HG03066 (cell line): ENCODE results near the gene ADAMTSL5.

ENCODE experiments used
- ATAC-seq: cut with Tn5 transposase; IDR thresholded peaks from one replicate; pipeline ENCODE4 v1.9.1; 2021; ENCODE audit warnings: low read depth; ENCODE audit not compliant: unreplicated experiment

Gene ADAMTSL5

DNA sequence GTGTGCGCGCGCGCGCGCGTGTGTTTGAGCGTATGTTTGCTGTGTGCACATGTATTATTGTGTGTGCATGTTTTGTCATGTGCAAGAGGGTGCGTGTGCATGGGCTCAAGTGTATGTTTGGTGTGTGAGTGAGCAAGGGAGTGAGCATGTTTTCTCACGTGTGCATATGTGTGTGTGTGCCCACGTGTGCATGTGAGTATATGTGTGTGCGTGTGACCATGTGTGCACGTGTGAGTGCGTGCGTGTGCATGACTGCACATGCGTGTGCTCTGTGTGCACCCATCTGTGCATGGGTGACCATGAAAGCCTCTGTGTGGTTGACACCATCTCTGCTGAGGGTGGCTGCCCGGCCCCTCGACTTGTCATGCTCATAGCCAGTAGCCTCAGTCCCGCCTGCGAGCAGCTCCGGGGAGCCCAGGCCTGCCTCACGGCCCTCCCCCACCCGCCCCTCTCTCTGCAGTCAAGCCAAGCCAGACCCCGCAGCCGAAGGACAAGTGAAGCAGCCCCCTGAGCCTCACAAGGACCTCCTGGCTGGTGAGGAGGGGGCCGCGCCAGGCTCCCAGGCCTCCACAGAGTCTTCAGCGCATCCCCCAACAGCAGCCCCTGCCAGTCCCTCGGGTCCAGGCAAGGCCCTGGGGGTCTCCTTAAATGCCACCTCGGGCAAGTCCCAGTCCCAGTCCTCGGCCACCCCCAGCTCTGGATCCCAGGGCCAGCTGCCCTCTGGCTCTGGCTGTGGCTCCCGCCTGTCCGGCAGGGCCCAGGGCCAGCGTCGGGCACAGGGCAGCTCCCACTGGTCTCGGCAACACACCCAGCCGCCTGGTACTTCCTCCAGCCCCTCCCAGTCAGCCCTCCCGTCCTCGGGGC, 15.9 kb downstream of the ADAMTSL5 start:
- no peak for ATAC-seq

DNA sequence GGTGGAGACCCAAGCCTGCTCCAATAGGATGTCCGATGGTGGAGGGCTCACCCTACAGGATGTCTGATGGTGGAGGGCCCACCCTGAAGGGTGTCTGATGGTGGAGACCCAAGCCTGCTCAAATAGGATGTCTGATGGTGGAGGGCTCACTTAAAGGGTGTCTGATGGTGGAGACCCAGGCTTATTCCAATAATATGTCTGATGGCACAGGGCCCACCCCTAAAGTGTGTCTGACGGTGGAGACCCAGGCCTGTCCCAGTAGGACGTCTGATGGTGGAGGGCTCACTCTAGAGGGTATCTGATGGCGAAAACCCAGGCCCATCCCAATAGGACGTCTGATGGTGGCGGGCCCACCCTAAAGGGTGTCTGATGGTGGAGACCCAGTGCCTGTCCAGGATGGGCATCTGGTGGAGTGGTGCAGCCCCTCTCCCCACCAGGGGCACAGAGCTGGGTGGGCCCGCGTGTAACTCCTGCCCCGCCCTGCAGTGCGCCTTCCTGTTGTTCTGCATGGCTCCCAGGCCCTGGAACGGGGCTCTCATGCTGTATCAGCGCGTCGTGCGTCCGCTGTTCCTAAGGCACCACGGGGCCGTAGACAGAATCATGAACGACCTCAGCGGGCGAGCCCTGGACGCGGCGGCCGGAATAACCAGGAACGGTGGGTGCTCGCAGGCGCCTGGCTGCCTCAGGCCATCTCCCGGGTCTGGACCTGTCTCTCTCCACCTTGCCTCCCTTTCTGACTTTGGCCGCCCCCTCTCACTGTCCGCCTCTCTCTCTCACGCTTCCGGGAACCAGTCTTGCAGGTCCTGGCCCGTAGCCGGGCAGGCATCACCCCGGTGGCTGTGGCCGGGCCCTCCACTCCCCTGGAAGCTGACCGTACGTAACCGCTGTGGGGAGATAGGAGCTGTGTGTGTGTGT, 16.8 kb downstream of the ADAMTSL5 start:
- ATAC-seq, result no peak

DNA sequence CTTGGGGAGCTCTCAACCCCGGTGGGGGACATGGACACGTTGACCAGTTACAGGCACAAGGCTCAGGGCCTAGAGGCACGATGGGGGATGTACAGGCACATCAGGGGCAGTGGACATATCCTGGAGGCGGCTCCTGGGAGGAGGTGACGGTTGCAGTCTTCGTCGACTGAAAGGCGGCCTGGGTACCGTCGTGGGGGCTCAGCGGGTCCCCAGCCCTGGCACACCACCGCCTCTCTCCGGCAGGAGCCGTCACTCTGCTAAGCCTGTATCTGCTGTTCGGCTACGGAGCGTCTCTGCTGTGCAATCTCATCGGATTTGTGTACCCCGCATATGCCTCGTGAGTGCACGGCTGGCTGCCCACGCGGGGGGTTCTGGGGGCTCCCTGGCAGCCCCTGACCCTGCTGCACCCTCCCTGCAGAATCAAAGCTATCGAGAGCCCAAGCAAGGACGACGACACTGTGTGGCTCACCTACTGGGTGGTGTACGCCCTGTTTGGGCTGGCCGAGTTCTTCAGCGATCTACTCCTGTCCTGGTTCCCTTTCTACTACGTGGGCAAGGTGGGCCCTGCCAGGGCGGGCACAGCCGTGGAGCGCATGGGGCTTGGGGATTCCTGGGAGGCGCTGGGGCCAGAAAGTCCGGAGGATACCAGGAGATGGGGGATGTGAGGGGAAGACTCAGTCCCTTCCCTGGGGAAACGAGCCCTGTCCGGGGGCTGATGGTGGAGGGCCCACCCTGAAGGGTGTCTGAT, 17.6 kb downstream of the ADAMTSL5 start:
- no peak for ATAC-seq

DNA sequence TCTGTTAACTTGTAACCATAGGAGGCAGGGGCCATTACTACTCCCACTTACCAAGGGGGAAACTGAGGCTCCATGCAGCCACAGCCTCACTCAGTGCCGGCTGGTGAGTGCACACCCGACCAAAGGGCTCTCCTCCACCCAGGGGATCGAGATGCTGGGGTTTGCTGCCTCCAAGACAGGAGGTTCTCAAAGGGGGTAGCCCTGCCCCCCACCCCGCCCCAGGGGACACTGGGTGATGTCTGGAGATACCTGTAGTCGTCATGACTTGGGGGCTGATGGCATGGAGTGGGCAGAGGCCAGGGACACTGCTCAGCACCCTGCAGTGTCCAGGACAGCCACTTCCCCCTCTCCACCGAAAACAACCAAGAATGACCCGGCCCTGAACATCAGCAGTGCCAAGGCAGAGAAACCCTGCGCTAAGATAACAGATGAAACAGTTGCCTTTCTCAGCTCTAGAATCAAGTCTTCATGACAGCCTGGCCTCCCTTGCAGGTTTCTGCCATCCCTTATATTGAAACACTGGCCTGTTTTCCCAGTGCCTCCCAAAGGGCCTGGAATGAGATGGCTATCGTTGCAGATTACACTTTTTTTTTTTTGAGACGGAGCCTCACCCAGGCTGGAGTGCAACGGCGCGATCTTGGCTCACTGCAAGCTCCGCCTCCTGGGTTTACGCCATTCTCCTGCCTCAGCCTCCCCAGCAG, 18.6 kb downstream of the ADAMTSL5 start:
- ATAC-seq, result no peak

- no peak for ATAC-seq
Measured at GRCh38 chr19:1492474-1493006, 20.3 kb downstream of the ADAMTSL5 start.

DNA sequence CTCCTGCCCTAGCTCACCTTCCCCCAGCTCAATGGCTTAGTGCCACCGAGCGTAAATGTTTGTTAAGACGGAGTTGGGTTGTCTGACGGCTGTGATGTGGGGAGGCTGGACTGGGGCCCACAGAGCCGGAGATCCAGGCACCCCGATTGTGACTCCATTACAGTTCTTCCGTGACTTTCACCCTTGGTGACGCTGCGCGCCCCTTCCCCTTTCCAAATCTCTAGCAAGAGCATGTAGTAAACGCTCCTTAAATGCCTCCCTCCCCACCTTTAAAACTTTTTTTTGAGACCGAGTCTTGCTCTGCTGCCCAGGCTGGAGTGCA, 21.0 kb downstream of the ADAMTSL5 start:
- no peak for ATAC-seq

DNA sequence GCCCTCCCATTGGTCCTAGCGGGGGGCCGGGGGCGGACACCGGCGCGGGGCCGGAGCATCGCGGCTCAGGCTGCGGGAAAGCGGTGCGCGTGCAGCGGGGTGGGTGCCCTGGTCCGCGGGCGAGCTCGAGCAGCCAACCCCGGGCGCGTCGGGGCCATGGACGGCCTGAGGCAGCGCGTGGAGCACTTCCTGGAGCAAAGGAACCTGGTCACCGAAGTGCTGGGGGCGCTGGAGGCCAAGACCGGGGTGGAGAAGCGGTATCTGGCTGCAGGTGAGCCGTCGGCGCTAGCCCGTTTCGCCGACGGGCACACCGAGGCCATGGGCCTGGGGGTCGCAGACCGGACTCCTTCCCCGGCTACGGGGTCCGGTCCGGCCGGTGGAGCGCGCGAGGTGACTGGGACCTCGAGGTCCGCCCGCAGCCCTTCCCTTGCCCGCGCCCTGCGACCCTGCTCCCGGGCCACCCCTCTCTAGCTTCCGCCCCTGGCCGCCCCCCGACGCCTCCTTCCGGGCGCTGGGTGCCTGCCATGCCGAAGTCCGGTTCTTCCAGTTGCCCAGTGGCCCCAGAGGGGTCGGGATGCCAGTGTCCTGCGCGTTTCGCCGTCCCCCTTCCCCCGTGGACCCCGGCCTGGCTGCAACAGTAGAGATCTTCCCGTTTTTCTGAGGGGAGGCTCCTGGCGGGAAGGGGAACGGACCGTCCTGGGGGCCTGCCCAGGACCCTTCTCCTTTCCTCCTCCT, 21.5 kb downstream of the ADAMTSL5 start, which contains the start of gene REEP6:
REEP6 (plus strand) TSS at position 68 of the 735 bp plus-strand sequence; CDS start at position 157, 89 bp downstream.
- no peak for ATAC-seq

GRCh38 chr19:1490311-1491113, 22.3 kb downstream of the ADAMTSL5 start, which contains the start of gene PCSK4:
PCSK4 (minus strand) TSS chr19:1490350; CDS start chr19:1490346, 4 bp downstream.
- ATAC-seq, result peak; percentile 84

GRCh38 chr19:1489463-1490310, 23.1 kb downstream of the ADAMTSL5 start:
- ATAC-seq, result no peak

DNA sequence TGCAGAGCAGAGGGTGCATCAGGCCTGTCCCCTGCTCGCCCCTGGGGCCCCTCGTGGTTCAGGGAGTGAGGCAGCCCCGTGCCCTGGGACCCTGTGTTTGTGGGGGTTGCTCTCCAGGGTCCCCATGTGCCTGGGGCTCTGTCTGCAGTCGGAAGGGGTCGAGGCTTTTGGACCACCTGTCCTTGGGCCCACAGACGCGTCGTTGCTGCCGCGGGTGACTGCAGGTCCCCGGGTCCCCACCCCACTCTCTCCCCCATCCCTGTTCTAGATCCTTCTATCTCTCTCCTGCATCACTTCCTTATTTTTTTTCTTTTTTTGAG, 24.6 kb downstream of the ADAMTSL5 start:
- ATAC-seq, result no peak

- no peak for ATAC-seq
Measured at GRCh38 chr19:1487576-1488281, 25.1 kb downstream of the ADAMTSL5 start.

- no peak for ATAC-seq
Measured at GRCh38 chr19:1486720-1487575, 25.9 kb downstream of the ADAMTSL5 start.

DNA sequence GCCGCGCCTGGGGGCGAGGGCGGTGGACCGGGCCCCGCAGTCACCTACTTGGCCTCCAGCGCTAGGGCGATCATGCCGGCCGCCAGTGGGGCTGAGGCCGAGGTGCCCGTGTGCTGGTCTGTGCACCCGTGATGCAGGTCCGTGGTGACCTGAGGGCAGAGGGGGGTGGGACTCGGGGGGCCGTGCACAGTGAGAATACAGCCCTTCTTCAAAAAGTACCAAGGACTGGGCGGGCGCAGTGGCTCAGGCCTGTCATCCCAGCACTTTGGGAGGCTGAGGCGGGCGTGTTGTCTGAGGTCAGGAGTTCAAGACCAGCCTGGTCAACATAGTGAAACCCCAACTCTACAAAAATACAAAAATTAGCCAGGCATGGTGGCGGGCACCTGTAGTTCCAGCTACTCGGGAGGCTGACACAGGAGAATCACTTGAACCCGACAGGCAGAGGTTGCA, 28.8 kb downstream of the ADAMTSL5 start:
- no peak for ATAC-seq

DNA sequence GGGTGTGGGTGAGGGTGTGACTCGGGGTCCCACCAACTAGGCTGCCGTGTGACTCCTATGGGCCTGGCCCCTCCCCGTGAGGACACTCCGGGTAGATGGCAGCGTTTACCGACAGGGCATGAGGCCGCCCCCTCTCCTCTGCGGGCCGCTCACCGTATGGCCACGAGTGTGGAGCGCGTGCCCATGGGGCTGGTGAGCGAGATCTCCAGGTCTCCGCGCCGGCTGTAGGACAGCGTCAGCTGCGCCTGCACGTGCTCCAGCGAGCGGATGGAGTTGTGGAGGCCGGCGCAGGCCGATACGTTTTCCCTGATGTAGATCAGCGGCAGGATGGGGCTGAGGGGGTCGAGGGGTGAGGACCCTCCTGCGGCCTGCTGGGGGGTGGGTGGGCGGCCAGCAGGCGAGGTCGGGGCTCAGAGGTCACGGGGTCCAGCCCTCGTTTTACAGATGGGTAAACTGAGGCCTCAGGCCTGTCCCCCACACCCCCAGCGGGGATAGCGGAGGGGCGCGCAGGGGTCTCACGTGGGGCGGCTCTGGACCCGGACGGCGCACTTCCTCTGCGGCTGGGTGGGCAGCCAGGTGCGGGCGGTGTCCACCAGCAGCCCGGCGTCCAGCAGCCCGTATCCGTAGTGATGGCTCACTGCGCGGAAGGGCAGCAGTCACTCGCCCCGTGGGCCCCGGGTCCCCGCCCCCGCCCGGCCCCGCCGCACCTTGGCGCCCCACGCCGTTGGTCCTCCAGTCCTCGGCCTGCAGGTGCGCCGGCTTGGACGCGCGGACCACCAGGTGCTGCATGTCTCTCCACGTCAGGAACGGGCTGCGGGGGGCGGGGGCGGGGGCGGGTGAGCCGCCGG, 29.5 kb downstream of the ADAMTSL5 start:
- ATAC-seq, result no peak
